Heart right ventricle (tissue), 16 donors: ENCODE results near the gene NUMBL. TPM values are rescaled to one million over a fixed set of nuclear protein-coding genes. Genes with fewer than 3 reads are reported as not detected.

Experiments
- ATAC-seq, 8 donors: fragments of 200-7000 bp; cut with Tn5 transposase; one replicate each; pipeline ENCODE4 v1.9.1; 2020; ENCODE audit warnings: mild to moderate bottlenecking in 8 of 8, moderate library complexity in 8 of 8, moderate number of reproducible peaks in 1 of 8
- DNase-seq, 2 donors: peaks; one replicate each; pipeline ENCODE4 v3.0.0-alpha.2; 2020
- H3K27ac ChIP-seq, 10 donors: fragments of 200-600 bp; sonication (generic) in 2 of 10; one replicate each; pipeline versions ENCODE4 v1.5.0 to v1.8.0; 2020 to 2022; ENCODE audit warnings: mild to moderate bottlenecking in 3 of 10
- H3K27me3 ChIP-seq, 7 donors: fragments of 200-600 bp; one replicate each; pipeline ENCODE4 v1.8.0; 2021 to 2022; ENCODE audit warnings: mild to moderate bottlenecking in 2 of 7
- H3K36me3 ChIP-seq, 9 donors: fragments of 200-600 bp; sonication (generic) in 1 of 9; one replicate each; pipeline versions ENCODE4 v1.5.0 to v1.8.0; 2020 to 2022; ENCODE audit warnings: mild to moderate bottlenecking in 2 of 9
- H3K4me1 ChIP-seq, 9 donors: fragments of 200-600 bp; sonication (generic) in 1 of 9; one replicate each; pipeline versions ENCODE4 v1.5.0 to v1.8.0; 2020 to 2022; ENCODE audit warnings: mild to moderate bottlenecking in 4 of 9
- H3K4me3 ChIP-seq, 10 donors: fragments of 200-600 bp; sonication (generic) in 2 of 10; one replicate each; pipeline versions ENCODE4 v1.5.0 to v1.8.0; 2020 to 2022; ENCODE audit warnings: mild to moderate bottlenecking in 7 of 10, moderate library complexity in 2 of 10
- H3K9me3 ChIP-seq, 11 donors: fragments of 200-600 bp in 10 of 11; sonication (generic) in 2 of 11; one replicate each; pipeline versions ENCODE4 v1.5.0 to v1.8.0; 2013 to 2022; ENCODE audit warnings: mild to moderate bottlenecking in 2 of 11, control low read depth in 1 of 11, moderate library complexity in 1 of 11
- CTCF ChIP-seq, 9 donors: fragments of 200-600 bp; sonication (generic) in 2 of 9; IDR thresholded peaks; one replicate each; pipeline versions ENCODE4 v1.5.0 to v1.8.0; 2021 to 2022; ENCODE audit warnings: antibody characterized with exemption in 9 of 9, mild to moderate bottlenecking in 5 of 9, moderate library complexity in 1 of 9
- WGBS, 2 donors: extraction: QIAGEN DNeasy Blood & Tissue Kit; methylation state at CpG; one replicate each; pipeline ENCODE4 v1.1.7; 2013; ENCODE audit warnings: inconsistent platforms in 1 of 2; 5-methylcytosine and 5-hydroxymethylcytosine counted together
- intact Hi-C, 10 donors: fragments of 100-400 bp; cut with DNase I; formaldehyde crosslinking; loops; one replicate each; pipeline versions ENCODE4 v1.11.1 to v1.14.2; 2022
- polyA plus RNA-seq, 2 donors: library from polyadenylated mRNA; stranded (reverse); fragments of 200-250 nt; gene quantifications; one replicate each; pipeline ENCODE4 v1.2.3, GENCODE V29; 2013
- total RNA-seq, 10 donors: library from RNA; stranded (reverse); fragmentation: NEBNext Ultra II Directional in 3 of 10; extraction: Animal tissue kit (Norgen Biotek cat#: 25700) in 3 of 10; gene quantifications; one replicate each; pipeline versions ENCODE4 v1.2.1 to v1.2.4, GENCODE V29; 2021 to 2023
- donor health status: Arrhythmogenic right ventricular cardiomyopathy.
- donor health status: ischemic (EF 13 %, LVEDD 7.1; RV severe dilation, severe dysfunction).
- donor health status: healthy with polysubstance abuse.
- donor health status: DM: no; HTN: yes; CAD: no.
- donor health status: DM: no; HTN: no; CAD: no.
- donor health status: ischemic (EF 25% LVEDD 6.9; RV normal size, moderate dysfunction).
- donor health status: ischemic (EF 25% LVEDD 5.7; RV mildly dilated, moderate dysfunction).
- donor health status: healthy.
- donor health status: DM: yes; HTN: yes; CAD: no.
- donor health status: Ischemic cardiomyopathy.
- donor health status: ischemic (EF 35%, LVEDD 5.7; RV mildly dilated, moderate dysfunction).
- donor health status: nonischemic (EF 11% LVEDD 7.7; RV severe dilation, severe dysfunction).
- donor health status: DM: yes; HTN: yes; CAD: no.
- donor health status: PGD.
- donor health status: ischemic (EF 29% LVEDD 5.4; RV normal size, mild dysfunction).
- donor health status: nonischemic (EF 23%, LVEDD 6.1; RV moderate dilation, normal function).

Gene NUMBL
- total and polyA plus RNA-seq, 12 donors: 7.1 to 15.3 (median 10.7) TPM

- Histone ChIP-seq H3K36me3 (no peaks in the 10 kb centered on the region), H3K27me3 (no peaks in the 10 kb centered on the region), H3K9me3 (no peaks in the 10 kb centered on the region), H3K4me1 (peaks cover 0 to 50% (median 24%) of the 10 kb centered on the region in 9 donors), H3K4me3 (peak overlapping the region in 3 of 10 donors; percentile 8 to 31 (median 23)), H3K27ac (peak overlapping the region; percentile 14 to 95 (median 81))
- DNase-seq: no peak
- TF ChIP-seq CTCF (IDR thresholded peaks at IDR 0.05): no peak
- ATAC-seq: no peak
- 85 to 88% methylated on average over 5 of the region's 5 CpGs for WGBS, 2 donors
- intact Hi-C loops: no loop called here
Observed at GRCh38 chr19:40646743-40647254, 43.7 kb downstream of the NUMBL start.

- Histone ChIP-seq H3K27me3 (no peaks in the 10 kb centered on the region), H3K36me3 (no peaks in the 10 kb centered on the region), H3K27ac (peak overlapping the region in 5 of 10 donors; percentile 1 to 85 (median 33)), H3K9me3 (no peaks in the 10 kb centered on the region), H3K4me1 (peaks cover 0 to 53% (median 27%) of the 10 kb centered on the region in 9 donors), H3K4me3 (no peak overlapping the region)
- no peak for ATAC-seq
- WGBS, 2 donors: 70 to 79% methylated on average over 8 of the region's 8 CpGs
- DNase-seq: no peak
- no peak for TF ChIP-seq CTCF (IDR thresholded peaks at IDR 0.05)
- intact Hi-C loops: loop anchor here in 2 of 10 donors (5.0 kb wide), 1 partner anchor 41 kb away; the partner anchor contains the start of gene LTBP4 (in 2 of the 2)
Observed at GRCh38 chr19:40642757-40643305, 47.6 kb downstream of the NUMBL start.

DNA sequence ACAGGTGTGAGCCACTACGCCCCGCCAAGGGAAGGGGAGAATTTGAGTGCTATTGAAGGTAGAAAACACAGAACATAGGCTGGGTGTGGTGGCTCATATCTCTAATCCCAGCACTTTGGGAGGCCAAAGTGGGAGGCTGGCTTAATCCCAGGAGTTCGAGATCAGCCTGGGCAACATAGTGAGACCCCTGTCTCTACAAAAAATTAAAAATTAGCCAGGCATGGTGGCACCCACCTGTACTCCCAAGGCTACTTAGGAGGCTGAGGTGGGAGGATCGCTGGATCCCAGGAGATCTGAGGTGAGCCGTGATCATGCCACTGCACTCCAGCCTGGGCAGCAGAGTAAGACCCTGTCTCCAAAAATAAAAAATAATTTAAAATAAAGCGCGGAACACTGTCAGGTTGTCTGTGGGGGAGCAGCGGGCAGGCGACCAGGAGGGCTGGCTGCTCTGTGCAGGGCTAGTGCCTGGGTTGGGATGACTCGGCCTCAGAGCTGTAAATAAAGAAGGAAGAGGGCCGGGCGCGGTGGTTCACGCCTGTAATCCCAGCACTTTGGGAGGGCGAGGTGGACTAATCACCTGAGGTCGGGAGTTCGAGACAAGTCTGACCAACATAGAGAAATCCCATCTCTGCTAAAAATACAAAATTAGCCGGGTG, 48.3 kb downstream of the NUMBL start:
- DNase-seq: no peak
- no peaks in the 10 kb centered on the region for H3K27me3 ChIP-seq
- intact Hi-C loops: loop anchor here in 2 of 10 donors (5.0 kb wide), 1 partner anchor 40 kb away; the partner anchor contains the start of gene LTBP4 (in 2 of the 2)
- no peaks in the 10 kb centered on the region for H3K36me3 ChIP-seq
- peak overlapping the region in 7 of 10 donors; percentile 46 to 85 (median 62) for H3K27ac ChIP-seq
- H3K9me3 ChIP-seq: no peaks in the 10 kb centered on the region
- ATAC-seq: no peak
- H3K4me3 ChIP-seq: no peak overlapping the region
- 96 to 97% methylated on average over 18 of the region's 18 CpGs for WGBS, 2 donors
- peaks cover 0 to 53% (median 27%) of the 10 kb centered on the region in 9 donors for H3K4me1 ChIP-seq
- TF ChIP-seq CTCF (IDR thresholded peaks at IDR 0.05): no peak

DNA sequence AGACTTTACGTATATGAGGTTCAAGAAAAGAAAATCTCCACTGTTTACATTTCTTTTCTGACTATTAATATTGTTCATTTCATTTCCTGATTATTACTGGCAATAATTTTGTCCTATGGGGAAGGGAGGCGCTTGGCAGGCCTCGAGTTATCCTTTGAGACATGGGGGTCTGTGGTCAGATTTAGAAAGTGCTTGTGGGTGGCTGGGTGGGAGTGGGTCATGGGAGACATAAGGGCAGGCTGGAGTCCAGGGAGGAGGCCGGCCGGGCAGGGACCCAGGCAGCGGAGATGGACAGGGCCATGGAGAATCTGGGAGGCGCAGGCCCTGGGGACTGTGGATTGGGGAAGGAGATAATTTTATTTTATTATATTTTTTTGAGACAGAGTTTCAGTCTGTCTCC, 49.2 kb downstream of the NUMBL start:
- ATAC-seq (peak in 1 of 8 donors; percentile 39), DNase-seq (peak in 1 of 2 donors; percentile 48)
- H3K27ac ChIP-seq: peak overlapping the region in 9 of 10 donors; percentile 46 to 85 (median 56)
- no peaks in the 10 kb centered on the region for H3K9me3 ChIP-seq
- intact Hi-C loops: loop anchor here in 2 of 10 donors (5.0 kb wide), 1 partner anchor 39 kb away; the partner anchor contains the start of gene LTBP4 (in 2 of the 2)
- H3K36me3 ChIP-seq: no peaks in the 10 kb centered on the region
- H3K4me1 ChIP-seq: peaks cover 0 to 45% (median 20%) of the 10 kb centered on the region in 9 donors
- no peak for TF ChIP-seq CTCF (IDR thresholded peaks at IDR 0.05)
- WGBS, 2 donors: 60 to 68% methylated on average over 7 of the region's 7 CpGs
- H3K27me3 ChIP-seq: no peaks in the 10 kb centered on the region
- H3K4me3 ChIP-seq: no peak overlapping the region
